IMR-90 (cell line): ENCODE results near the gene TGM4. TPM values are rescaled to one million over a fixed set of nuclear protein-coding genes. Genes with fewer than 3 reads are reported as not detected.

Experiments
- ATAC-seq: fragments of 200-7000 bp; cut with Tn5 transposase; 2 replicates; pipeline ENCODE4 v1.9.1; 2020; ENCODE audit warnings: low read depth, mild to moderate bottlenecking, moderate library complexity
- BruUV-seq: library from RNA; stranded (reverse); fragments of 400-500 nt; replicated peaks from 2 replicates; lab custom pipeline; 2021; lab: Mats Ljungman, UMichigan
- CTCF ChIA-PET: fragments of 300-600 bp; formaldehyde crosslinking; extraction: SDS; loops from one replicate; lab custom pipeline; 2021; ENCODE audit warnings: antibody characterized with exemption; lab: Yijun Ruan, JAX
- POLR2A ChIA-PET: fragments of 300-600 bp; sonication (Branson Sonifier 250); formaldehyde crosslinking; loops from one replicate; lab custom pipeline; 2022; ENCODE audit warnings: antibody characterized with exemption; ENCODE audit not compliant: unreplicated experiment; lab: Charles Lee
- DNase-seq: peaks from one replicate; pipeline ENCODE4 v3.0.0; 2013
- H2AFZ ChIP-seq: replicated peaks from 2 replicates; pipeline ENCODE3; 2013; ENCODE audit warnings: low read length, mild to moderate bottlenecking; ENCODE audit not compliant: poor library complexity
- H2AK5ac ChIP-seq: 2 replicates; pipeline ENCODE4 v1.6.1; 2013; ENCODE audit warnings: low read depth, low read length, inconsistent platforms
- H2AK9ac ChIP-seq: replicated peaks from 2 replicates; pipeline ENCODE3; 2013; ENCODE audit warnings: mild to moderate bottlenecking, low read depth, low read length, moderate library complexity; ENCODE audit not compliant: poor library complexity
- H2BK120ac ChIP-seq: 2 replicates; pipeline ENCODE4 v1.6.1; 2013; ENCODE audit warnings: low read depth, low read length, inconsistent platforms
- H2BK15ac ChIP-seq: 3 replicates; pipeline ENCODE4 v1.6.1; 2013; ENCODE audit warnings: low read depth, low read length, inconsistent platforms
- H2BK20ac ChIP-seq: 2 replicates; pipeline ENCODE4 v1.6.1; 2013; ENCODE audit warnings: low read depth, mild to moderate bottlenecking, inconsistent platforms, low read length, moderate library complexity
- H2BK5ac ChIP-seq: 2 replicates; pipeline ENCODE4 v1.6.1; 2013; ENCODE audit warnings: mild to moderate bottlenecking, low read depth, low read length, inconsistent platforms; ENCODE audit not compliant: poor library complexity, severe bottlenecking
- H3K14ac ChIP-seq: replicated peaks from 2 replicates; pipeline ENCODE4 v1.6.1; 2013; ENCODE audit warnings: low read depth, low read length, inconsistent platforms
- H3K18ac ChIP-seq: 2 replicates; pipeline ENCODE4 v1.6.1; 2013; ENCODE audit warnings: low read depth, low read length, control low read depth
- H3K23ac ChIP-seq: 2 replicates; pipeline ENCODE4 v1.6.1; 2013; ENCODE audit warnings: low read depth, low read length, inconsistent platforms
- H3K27ac ChIP-seq: 2 replicates; pipeline ENCODE4 v1.5.1; 2013; ENCODE audit warnings: mild to moderate bottlenecking, control low read depth, low read length; ENCODE audit not compliant: insufficient read depth
- H3K27me3 ChIP-seq: 2 replicates; pipeline ENCODE4 v1.6.1; 2013; ENCODE audit warnings: low read length; ENCODE audit not compliant: control insufficient read depth, insufficient read depth
- H3K36me3 ChIP-seq: 2 replicates; pipeline ENCODE4 v1.6.1; 2013; ENCODE audit warnings: low read length, mixed read lengths; ENCODE audit not compliant: control insufficient read depth, insufficient read depth
- H3K4ac ChIP-seq: 2 replicates; pipeline ENCODE4 v1.6.1; 2013; ENCODE audit warnings: low read depth, low read length, inconsistent platforms
- H3K4me1 ChIP-seq: 2 replicates; pipeline ENCODE4 v1.6.1; 2013; ENCODE audit warnings: low read length, mixed read lengths; ENCODE audit not compliant: control insufficient read depth, insufficient read depth
- H3K4me2 ChIP-seq: 2 replicates; pipeline ENCODE4 v1.6.1; 2013; ENCODE audit warnings: low read depth, mild to moderate bottlenecking, control low read depth, low read length, moderate library complexity
- H3K4me3 ChIP-seq: 2 replicates; pipeline ENCODE4 v1.5.1; 2013; ENCODE audit warnings: low read depth, mild to moderate bottlenecking, control low read depth, low read length, moderate library complexity; ENCODE audit not compliant: insufficient read depth
- H3K56ac ChIP-seq: 2 replicates; pipeline ENCODE4 v1.6.1; 2013; ENCODE audit warnings: low read length, inconsistent platforms; ENCODE audit not compliant: insufficient read depth; ENCODE audit errors: extremely low read depth
- H3K79me1 ChIP-seq, 2 experiments: 2 replicates each; pipeline ENCODE4 v1.6.1; 2013; ENCODE audit warnings: low read length in 2 of 2, inconsistent platforms in 1 of 2, low read depth in 1 of 2
- H3K9ac ChIP-seq: 2 replicates; pipeline ENCODE4 v1.6.1; 2013; ENCODE audit warnings: low read depth, low read length, control low read depth
- H3K9me1 ChIP-seq: 2 replicates; pipeline ENCODE4 v1.6.1; 2013; ENCODE audit warnings: low read length, inconsistent platforms; ENCODE audit not compliant: insufficient read depth
- H3K9me3 ChIP-seq: 2 replicates; pipeline ENCODE4 v1.6.1; 2013; ENCODE audit warnings: low read length; ENCODE audit not compliant: control insufficient read depth, insufficient read depth
- H4K20me1 ChIP-seq: 2 replicates; pipeline ENCODE4 v1.6.1; 2013; ENCODE audit warnings: low read length, inconsistent platforms; ENCODE audit not compliant: insufficient read depth
- H4K5ac ChIP-seq: 2 replicates; pipeline ENCODE4 v1.6.1; 2013; ENCODE audit warnings: mild to moderate bottlenecking, low read depth, low read length, control low read depth
- H4K8ac ChIP-seq, 2 experiments: 2 replicates each; pipeline ENCODE4 v1.6.1; 2013; ENCODE audit warnings: low read depth in 2 of 2, low read length in 2 of 2, control low read depth in 1 of 2, inconsistent platforms in 1 of 2
- H4K91ac ChIP-seq: 2 replicates; pipeline ENCODE4 v1.6.1; 2013; ENCODE audit warnings: low read depth, low read length, inconsistent platforms; ENCODE audit not compliant: insufficient read depth
- CHD1 ChIP-seq: IDR thresholded peaks from 2 replicates; pipeline ENCODE4 v1.6.1; 2012; ENCODE audit warnings: low read depth, low read length, improper control_type of control experiment
- CTCF ChIP-seq: conservative IDR thresholded peaks from 2 replicates; pipeline ENCODE4 v1.5.1; 2012; ENCODE audit warnings: mild to moderate bottlenecking, low read depth, low read length, improper control_type of control experiment
- FOS ChIP-seq: fragments of 150-350 bp; IDR thresholded peaks from 2 replicates; pipeline ENCODE4 v1.6.1; 2016; ENCODE audit warnings: low read depth, low read length
- MXI1 ChIP-seq: IDR thresholded peaks from 2 replicates; pipeline ENCODE4 v1.6.1; 2012; ENCODE audit warnings: low read depth, mild to moderate bottlenecking, low read length, moderate library complexity, borderline replicate concordance
- NFE2L2 ChIP-seq: fragments of 150-350 bp; IDR thresholded peaks from 2 replicates; pipeline ENCODE4 v1.6.1; 2016; ENCODE audit warnings: low read depth, mild to moderate bottlenecking, low read length
- POLR2A ChIP-seq: IDR thresholded peaks from 2 replicates; pipeline ENCODE4 v1.6.1; 2012; ENCODE audit warnings: mild to moderate bottlenecking, low read depth, low read length
- SMC3 ChIP-seq: fragments of 150-350 bp; IDR thresholded peaks from 2 replicates; pipeline ENCODE4 v1.6.1; 2016; ENCODE audit warnings: low read depth, mild to moderate bottlenecking, antibody characterized with exemption, low read length, moderate library complexity
- WGBS, 2 experiments: methylation state at CpG; one replicate each; pipeline versions ENCODE4 v1.1.5 to v1.1.7; 2013; ENCODE audit warnings: missing lambda C conversion rate in 2 of 2; ENCODE audit not compliant: insufficient read length in 1 of 2; ENCODE audit errors: extremely low coverage in 2 of 2; 5-methylcytosine and 5-hydroxymethylcytosine counted together
- dilution Hi-C: fragments of 300-500 bp; cut with HindIII; formaldehyde crosslinking; loops from one replicate; pipeline ENCODE4 v1.14.3; 2018; ENCODE audit warnings: low sequenced_read_pairs; ENCODE audit not compliant: unreplicated experiment
- in situ Hi-C: fragments of 300-500 bp; cut with MboI; formaldehyde crosslinking; loops from 3 replicates; pipeline ENCODE4 v1.14.3; 2019; ENCODE audit warnings: low sequenced_read_pairs, inconsistent platforms, mixed read lengths
- intact Hi-C: fragments of 100-400 bp; cut with micrococcal nuclease; formaldehyde crosslinking; loops from 2 replicates; pipeline ENCODE4 v1.10.0; 2022
- polyA plus RNA-seq, 3 experiments: library from polyadenylated mRNA; depleted of rRNA; stranded (reverse); fragments of >200 nt; gene quantifications; 2 replicates each; pipeline ENCODE4 v1.2.3, GENCODE V29; 2012; ENCODE audit warnings: low replicate concordance in 1 of 3
- total RNA-seq: library from RNA; depleted of rRNA; stranded (reverse); fragments of >200 nt; gene quantifications from 2 replicates; pipeline ENCODE4 v1.2.3, GENCODE V29; 2012

The TGM4 gene
- total and polyA plus RNA-seq, 2 of the 4 experiments (the other 2 are of a cell fraction), result under 0.01 to 0.10 TPM

GRCh38 chr3:44902628-44903027 is 28.2 kb downstream of the TGM4 start:
- no peak overlapping the region for H3K4ac ChIP-seq
- H4K91ac ChIP-seq, result no peak overlapping the region
- dilution Hi-C loops, result no loop called here
- H2AK5ac ChIP-seq, result no peak overlapping the region
- H2BK120ac ChIP-seq, result no peak overlapping the region
- intact Hi-C loops, result no loop called here
- H3K9me1 ChIP-seq, result no peaks in the 10 kb centered on the region
- DNase-seq (no peak), ATAC-seq (no peak)
- H3K9ac ChIP-seq, result no peak overlapping the region
- WGBS, 2 experiments, result 38% methylated on average over 3 of the region's 4 CpGs; no CpG with 5 or more reads in 1 of the 2 experiments
- no peak overlapping the region for H3K23ac ChIP-seq
- no peak overlapping the region for H2BK15ac ChIP-seq
- in situ Hi-C loops, result loop anchor here (10.0 kb wide), 1 partner anchor 368 kb away; no protein-coding TSS in a partner anchor
- POLR2A ChIA-PET, result no interaction called here
- no peak overlapping the region for H4K5ac ChIP-seq
- peaks cover 11% of the 10 kb centered on the region for H3K27me3 ChIP-seq
- H2BK20ac ChIP-seq, result no peak overlapping the region
- H2AFZ ChIP-seq, result no peak overlapping the region
- no peak overlapping the region for H3K27ac ChIP-seq
- no peak overlapping the region for H4K8ac ChIP-seq
- no peaks in the 10 kb centered on the region for H3K36me3 ChIP-seq
- H2AK9ac ChIP-seq, result no peak overlapping the region
- no peak overlapping the region for H3K14ac ChIP-seq
- TF ChIP-seq CTCF (no peak), FOS (no peak), MXI1 (no peak), POLR2A (no peak), CHD1 (no peak), NFE2L2 (no peak), SMC3 (no peak)
- no peak overlapping the region for H2BK5ac ChIP-seq
- H4K20me1 ChIP-seq, result no peaks in the 10 kb centered on the region
- no peaks in the 10 kb centered on the region for H3K4me1 ChIP-seq
- no peaks in the 10 kb centered on the region for H3K9me3 ChIP-seq
- H3K79me1 ChIP-seq, result no peaks in the 10 kb centered on the region
- BruUV-seq, result no TSS peak
- H3K18ac ChIP-seq, result no peak overlapping the region
- H3K4me2 ChIP-seq, result no peak overlapping the region
- no peak overlapping the region for H3K56ac ChIP-seq
- CTCF ChIA-PET, result no interaction called here
- no peak overlapping the region for H3K4me3 ChIP-seq
